CD4-positive, alpha-beta memory T cell (primary cell): ENCODE measurements around the gene NUP210. TPM values are rescaled to one million over a fixed set of nuclear protein-coding genes. Genes with fewer than 3 reads are reported as not detected.
A peak's percentile ranks its signal among the peaks of the same experiment; 100 is the strongest.

Source experiments
- CTCF ChIA-PET: fragments of 350-600 bp; sonication (Branson Sonifier 250); formaldehyde crosslinking; loops from one replicate; lab custom pipeline; 2021; ENCODE audit warnings: inconsistent platforms; ENCODE audit not compliant: partially characterized antibody; lab: Charles Lee
- POLR2A ChIA-PET: fragments of 350-600 bp; sonication (Branson Sonifier 250); formaldehyde crosslinking; loops from one replicate; lab custom pipeline; 2021; ENCODE audit not compliant: partially characterized antibody; lab: Charles Lee
- DNase-seq, 5 donors: peaks; one replicate each; pipeline versions ENCODE4 v3.0.0 to v3.0.0-alpha.2; 2020 to 2022; ENCODE audit warnings: mixed read lengths in 1 of 5
- H3K27ac ChIP-seq: one replicate; pipeline ENCODE4 v1.7.0; 2013; ENCODE audit warnings: low read depth, low read length
- H3K27me3 ChIP-seq: 2 replicates; pipeline ENCODE4 v1.7.0; 2013; ENCODE audit warnings: mild to moderate bottlenecking, low read length, moderate library complexity; ENCODE audit not compliant: insufficient read depth
- H3K36me3 ChIP-seq: 2 replicates; pipeline ENCODE4 v1.7.0; 2013; ENCODE audit warnings: mild to moderate bottlenecking, low read length, moderate library complexity; ENCODE audit not compliant: insufficient read depth
- H3K4me1 ChIP-seq: 2 replicates; pipeline ENCODE4 v1.7.0; 2013; ENCODE audit warnings: mild to moderate bottlenecking, low read length, moderate library complexity; ENCODE audit not compliant: insufficient read depth
- H3K4me3 ChIP-seq, 2 donors: one replicate each; pipeline ENCODE4 v1.7.0; 2013; ENCODE audit warnings: low read length in 2 of 2, mild to moderate bottlenecking in 1 of 2
- H3K9me3 ChIP-seq, 2 donors: one replicate each; pipeline ENCODE4 v1.7.0; 2013; ENCODE audit warnings: low read length in 2 of 2, control low read depth in 1 of 2; ENCODE audit not compliant: control insufficient read depth in 1 of 2
- H3K27ac Mint-ChIP-seq, 7 donors: one replicate each; pipeline ENCODE4 v1.8.0; 2020 to 2021; ENCODE audit warnings: mixed read lengths in 7 of 7, mild to moderate bottlenecking in 6 of 7, inconsistent platforms in 3 of 7, moderate library complexity in 3 of 7
- H3K27me3 Mint-ChIP-seq, 2 donors: one replicate each; pipeline ENCODE4 v1.8.0; 2020 to 2021; ENCODE audit warnings: mixed read lengths in 2 of 2
- H3K36me3 Mint-ChIP-seq, 2 donors: one replicate each; pipeline ENCODE4 v1.8.0; 2020 to 2021; ENCODE audit warnings: mixed read lengths in 2 of 2, inconsistent platforms in 1 of 2, mild to moderate bottlenecking in 1 of 2
- H3K4me1 Mint-ChIP-seq, 4 donors: one replicate each; pipeline ENCODE4 v1.8.0; 2020 to 2021; ENCODE audit warnings: mixed read lengths in 4 of 4, mild to moderate bottlenecking in 1 of 4
- H3K4me3 Mint-ChIP-seq, 8 donors: one replicate each; pipeline ENCODE4 v1.8.0; 2020 to 2021; ENCODE audit warnings: mixed read lengths in 8 of 8, mild to moderate bottlenecking in 7 of 8, moderate library complexity in 6 of 8, inconsistent platforms in 3 of 8
- H3K9me3 Mint-ChIP-seq, 8 donors: one replicate each; pipeline ENCODE4 v1.8.0; 2020 to 2021; ENCODE audit warnings: mixed read lengths in 8 of 8, mild to moderate bottlenecking in 5 of 8, inconsistent platforms in 3 of 8, moderate library complexity in 1 of 8
- intact Hi-C: fragments of 100-400 bp; cut with micrococcal nuclease; formaldehyde crosslinking; loops from one replicate; pipeline ENCODE4 v1.15.1; 2023
- polyA plus RNA-seq, 2 donors: library from polyadenylated mRNA; unstranded; fragments of 300-500 nt; fragmentation: Illumina TruSeq; gene quantifications; one replicate each; pipeline ENCODE4 v1.2.3, GENCODE V29; 2021
- total RNA-seq, 2 experiments: library from RNA; stranded (reverse); gene quantifications; one replicate each; pipeline ENCODE4 v1.2.3, GENCODE V29; 2021

NUP210 gene
- total and polyA plus RNA-seq, 4 experiments from 2014 or later, result 20.5 to 149 (median 110) TPM

- ChIA-PET POLR2A (interaction anchor here (0.8 to 9.3 kb wide), 12 partner anchors 10 to 1016 kb away, joined by 3 to 137 read pairs (median 4); partner anchors contain the start of gene HDAC11), CTCF (interaction anchor here (1.2 to 8.4 kb wide), 4 partner anchors 10 to 38 kb away, joined by 3 to 134 read pairs (median 32); no protein-coding TSS in a partner anchor)
- intact Hi-C loops, result loop anchor here (2.0 to 10.0 kb wide), 3 partner anchors 25 to 401 kb away; no protein-coding TSS in a partner anchor
These were observed 4.7 kb downstream of the NUP210 start for GRCh38 chr3:13415236-13415986.

GRCh38 chr3:13414040-13414729 lies 5.9 kb downstream of the NUP210 start:
- peak overlapping the region; percentile 90 for H3K27ac ChIP-seq
- peak overlapping the region; percentile 94 to 99 (median 97) for H3K27ac Mint-ChIP-seq
- no peaks in the 10 kb centered on the region for H3K9me3 Mint-ChIP-seq
- H3K4me1 Mint-ChIP-seq, result peaks cover 47 to 70% (median 57%) of the 10 kb centered on the region in 4 donors
- peaks cover 2 to 20% of the 10 kb centered on the region in 2 donors for H3K36me3 Mint-ChIP-seq
- peaks cover 72% of the 10 kb centered on the region for H3K4me1 ChIP-seq
- intact Hi-C loops, result loop anchor here (1.0 to 10.0 kb wide), 5 partner anchors 14 to 399 kb away; no protein-coding TSS in a partner anchor
- POLR2A ChIA-PET, result interaction anchor here (0.6 to 9.3 kb wide), 13 partner anchors 9 to 1017 kb away, joined by 3 to 137 read pairs (median 4); partner anchors contain the start of gene HDAC11
- peak overlapping the region; percentile 78 to 96 (median 87) for H3K4me3 Mint-ChIP-seq
- no peaks in the 10 kb centered on the region for H3K27me3 ChIP-seq
- H3K27me3 Mint-ChIP-seq, result no peaks in the 10 kb centered on the region
- no peaks in the 10 kb centered on the region for H3K9me3 ChIP-seq
- peak overlapping the region; percentile 26 to 58 for H3K4me3 ChIP-seq
- peak; percentile 75 to 86 (median 78) for DNase-seq
- CTCF ChIA-PET, result interaction anchor here (0.6 to 8.4 kb wide), 7 partner anchors 14 to 322 kb away, joined by 3 to 134 read pairs (median 3); no protein-coding TSS in a partner anchor
- no peaks in the 10 kb centered on the region for H3K36me3 ChIP-seq

More at GRCh38 chr3:13415236-13415986, 4.7 kb downstream of the NUP210 start:
- H3K27ac Mint-ChIP-seq, result peak overlapping the region; percentile 94 to 99 (median 97)
- H3K36me3 ChIP-seq, result no peaks in the 10 kb centered on the region
- H3K36me3 Mint-ChIP-seq, result peaks cover 0 to 16% of the 10 kb centered on the region in 2 donors
- H3K27me3 Mint-ChIP-seq, result no peaks in the 10 kb centered on the region
- H3K27ac ChIP-seq, result peak overlapping the region; percentile 90
- H3K9me3 Mint-ChIP-seq, result no peaks in the 10 kb centered on the region
- H3K4me1 ChIP-seq, result peaks cover 73% of the 10 kb centered on the region
- DNase-seq, result peak in 1 of 5 donors; percentile 65
- H3K27me3 ChIP-seq, result no peaks in the 10 kb centered on the region
- H3K4me3 ChIP-seq, result peak overlapping the region in 1 of 2 donors; percentile 26
- peaks cover 45 to 68% (median 57%) of the 10 kb centered on the region in 4 donors for H3K4me1 Mint-ChIP-seq
- H3K4me3 Mint-ChIP-seq, result peak overlapping the region in 7 of 8 donors; percentile 82 to 96 (median 87)
- no peaks in the 10 kb centered on the region for H3K9me3 ChIP-seq

GRCh38 chr3:13411186-13411860 lies 8.8 kb downstream of the NUP210 start:
- Mint-ChIP-seq H3K9me3 (peaks cover 0 to 15% (median 7%) of the 10 kb centered on the region in 8 donors), H3K4me1 (peaks cover 40 to 59% (median 52%) of the 10 kb centered on the region in 4 donors), H3K27ac (peak overlapping the region in 5 of 7 donors; percentile 5 to 79 (median 50)), H3K27me3 (no peaks in the 10 kb centered on the region), H3K4me3 (peak overlapping the region in 2 of 8 donors; percentile 17 to 46), H3K36me3 (peaks cover 18 to 25% of the 10 kb centered on the region in 2 donors)
- ChIA-PET POLR2A (interaction anchor here (0.8 to 3.0 kb wide), 3 partner anchors 9 to 41 kb away, joined by 3 to 10 read pairs (median 6); partner anchors contain the start of gene NUP210), CTCF (interaction anchor here (1.0 to 4.2 kb wide), 5 partner anchors 9 to 50 kb away, joined by 3 to 22 read pairs (median 3); no protein-coding TSS in a partner anchor)
- DNase-seq, result no peak
- Histone ChIP-seq H3K27me3 (no peaks in the 10 kb centered on the region), H3K4me3 (no peak overlapping the region), H3K9me3 (no peaks in the 10 kb centered on the region), H3K36me3 (peaks cover 5% of the 10 kb centered on the region), H3K27ac (no peak overlapping the region), H3K4me1 (peaks cover 56% of the 10 kb centered on the region)
- intact Hi-C loops, result loop anchor here (10.0 kb wide), 1 partner anchor 397 kb away; no protein-coding TSS in a partner anchor

- peak overlapping the region in 1 of 8 donors; percentile 53 for H3K4me3 Mint-ChIP-seq
- no peaks in the 10 kb centered on the region for H3K27me3 ChIP-seq
- H3K27ac Mint-ChIP-seq, result peak overlapping the region in 2 of 7 donors; percentile 27 to 52
- no peak for DNase-seq
- intact Hi-C loops, result no loop called here
- no peak overlapping the region for H3K27ac ChIP-seq
- CTCF ChIA-PET, result interaction anchor here (0.7 to 6.8 kb wide), 7 partner anchors 9 to 1416 kb away, joined by 3 to 49 read pairs (median 4); no protein-coding TSS in a partner anchor
- H3K4me3 ChIP-seq, result no peak overlapping the region
- H3K36me3 ChIP-seq, result peaks cover 6% of the 10 kb centered on the region
- no peaks in the 10 kb centered on the region for H3K9me3 ChIP-seq
- H3K4me1 ChIP-seq, result peaks cover 46% of the 10 kb centered on the region
- POLR2A ChIA-PET, result interaction anchor here (1.5 to 3.8 kb wide), 3 partner anchors 10 to 44 kb away, joined by 6 to 22 read pairs (median 10); partner anchors contain the start of gene NUP210
- peaks cover 0 to 15% (median 7%) of the 10 kb centered on the region in 8 donors for H3K9me3 Mint-ChIP-seq
- peaks cover 24 to 55% (median 44%) of the 10 kb centered on the region in 4 donors for H3K4me1 Mint-ChIP-seq
- H3K36me3 Mint-ChIP-seq, result peaks cover 19 to 25% of the 10 kb centered on the region in 2 donors
- no peaks in the 10 kb centered on the region for H3K27me3 Mint-ChIP-seq
These were observed 11.2 kb downstream of the NUP210 start for GRCh38 chr3:13408890-13409289.

GRCh38 chr3:13407926-13408325 lies 12.2 kb downstream of the NUP210 start:
- Histone ChIP-seq H3K9me3 (no peaks in the 10 kb centered on the region), H3K4me3 (no peak overlapping the region), H3K4me1 (peaks cover 37% of the 10 kb centered on the region), H3K27ac (no peak overlapping the region), H3K36me3 (peaks cover 15% of the 10 kb centered on the region), H3K27me3 (no peaks in the 10 kb centered on the region)
- ChIA-PET POLR2A (interaction anchor here (0.7 to 3.8 kb wide), 2 partner anchors 11 to 455 kb away, joined by 3 to 22 read pairs; partner anchors contain the start of gene NUP210), CTCF (interaction anchor here (2.5 to 6.8 kb wide), 3 partner anchors 10 to 45 kb away, joined by 8 to 49 read pairs (median 22); no protein-coding TSS in a partner anchor)
- peaks cover 20 to 48% (median 38%) of the 10 kb centered on the region in 4 donors for H3K4me1 Mint-ChIP-seq
- peak overlapping the region in 1 of 8 donors; percentile 4 for H3K4me3 Mint-ChIP-seq
- H3K36me3 Mint-ChIP-seq, result peaks cover 21 to 26% of the 10 kb centered on the region in 2 donors
- no peaks in the 10 kb centered on the region for H3K27me3 Mint-ChIP-seq
- DNase-seq, result no peak
- H3K27ac Mint-ChIP-seq, result peak overlapping the region in 5 of 7 donors; percentile 25 to 89 (median 79)
- peaks cover 0 to 15% (median 7%) of the 10 kb centered on the region in 8 donors for H3K9me3 Mint-ChIP-seq
- intact Hi-C loops, result no loop called here

- Mint-ChIP-seq H3K4me1 (peaks cover 23 to 52% (median 42%) of the 10 kb centered on the region in 4 donors), H3K9me3 (peaks cover 0 to 15% (median 7%) of the 10 kb centered on the region in 8 donors), H3K36me3 (peaks cover 21 to 29% of the 10 kb centered on the region in 2 donors), H3K27ac (peak overlapping the region; percentile 25 to 89 (median 55)), H3K4me3 (peak overlapping the region in 3 of 8 donors; percentile 37 to 59 (median 51)), H3K27me3 (no peaks in the 10 kb centered on the region)
- intact Hi-C loops, result no loop called here
- no peak for DNase-seq
- Histone ChIP-seq H3K9me3 (no peaks in the 10 kb centered on the region), H3K4me1 (peaks cover 40% of the 10 kb centered on the region), H3K27ac (no peak overlapping the region), H3K4me3 (no peak overlapping the region), H3K27me3 (no peaks in the 10 kb centered on the region), H3K36me3 (peaks cover 15% of the 10 kb centered on the region)
- CTCF ChIA-PET, result interaction anchor here (2.5 to 6.8 kb wide), 3 partner anchors 10 to 46 kb away, joined by 8 to 49 read pairs (median 22); no protein-coding TSS in a partner anchor
- POLR2A ChIA-PET, result interaction anchor here (3.8 kb wide), 1 partner anchor 12 kb away, joined by 22 read pairs; the partner anchor contains the start of gene NUP210
These were observed 12.6 kb downstream of the NUP210 start for GRCh38 chr3:13407475-13407874.
